A172 (cell line): ENCODE data around the gene ANKS1B. TPM values are rescaled to one million over a fixed set of nuclear protein-coding genes. Genes with fewer than 3 reads are reported as not detected.

Experiments used
- DNase-seq: peaks from one replicate; pipeline ENCODE4 v3.0.0-alpha.2; 2015; ENCODE audit warnings: low spot score
- total RNA-seq: library from RNA; depleted of rRNA; stranded (reverse); fragments of >200 nt; shearing (Covaris generic); gene quantifications from 2 replicates; pipeline ENCODE4 v1.2.3, GENCODE V29; 2014

ANKS1B gene
- total RNA-seq, 1 experiment from 2014 or later: 0.24 TPM

GRCh38 chr12:99455350-99456035 is 529.2 kb downstream of the ANKS1B start:
- peak; percentile 85 for DNase-seq

- DNase-seq: no peak
Observed at GRCh38 chr12:99454539-99455172, 530.1 kb downstream of the ANKS1B start.

- no peak for DNase-seq
Observed at GRCh38 chr12:99453836-99454538, 530.7 kb downstream of the ANKS1B start.

- DNase-seq: no peak
Observed at GRCh38 chr12:99450036-99450630, 534.6 kb downstream of the ANKS1B start.

GRCh38 chr12:99444859-99445316 is 539.8 kb downstream of the ANKS1B start:
- peak; percentile 34 for DNase-seq

GRCh38 chr12:99442758-99443157 is 542.0 kb downstream of the ANKS1B start:
- no peak for DNase-seq

- DNase-seq: no peak
Observed at GRCh38 chr12:99439399-99439798, 545.3 kb downstream of the ANKS1B start.

GRCh38 chr12:99436584-99436983 is 548.2 kb downstream of the ANKS1B start:
- DNase-seq: no peak

GRCh38 chr12:99435095-99435791 is 549.5 kb downstream of the ANKS1B start:
- DNase-seq: no peak

GRCh38 chr12:99433155-99433554 is 551.6 kb downstream of the ANKS1B start:
- no peak for DNase-seq

GRCh38 chr12:99431203-99431602 is 553.5 kb downstream of the ANKS1B start:
- no peak for DNase-seq

GRCh38 chr12:99427104-99427503 is 557.6 kb downstream of the ANKS1B start:
- DNase-seq: no peak

- no peak for DNase-seq
Observed at GRCh38 chr12:99418379-99418778, 566.4 kb downstream of the ANKS1B start.

GRCh38 chr12:99413751-99414150 is 571.0 kb downstream of the ANKS1B start:
- no peak for DNase-seq

- DNase-seq: no peak
Observed at GRCh38 chr12:99393763-99394162, 591.0 kb downstream of the ANKS1B start.

- DNase-seq: no peak
Observed at GRCh38 chr12:99392091-99392850, 592.5 kb downstream of the ANKS1B start.

- peak; percentile 16 for DNase-seq
Observed at GRCh38 chr12:99390707-99391106, 594.0 kb downstream of the ANKS1B start.

- no peak for DNase-seq
Observed at GRCh38 chr12:99389751-99390150, 595.0 kb downstream of the ANKS1B start.

- no peak for DNase-seq
Observed at GRCh38 chr12:99388671-99389195, 596.0 kb downstream of the ANKS1B start.

GRCh38 chr12:99387661-99388060 is 597.1 kb downstream of the ANKS1B start:
- no peak for DNase-seq

GRCh38 chr12:99386907-99387306 is 597.8 kb downstream of the ANKS1B start:
- peak; percentile 6 for DNase-seq
